Stimulated activated CD8-positive, alpha-beta memory T cell treated with anti-CD3 and anti-CD28 coated beads, Interleukin-7, amount 100 ng/mL, for 1 hour (primary cell): ENCODE results near the gene HSD11B1L.

ENCODE experiments used
- DNase-seq, 2 donors: peaks; one replicate each; pipeline ENCODE4 v3.0.0-alpha.2; 2020; ENCODE audit warnings: low read depth in 2 of 2

The HSD11B1L gene

GRCh38 chr19:5667751-5668271, 13.0 kb upstream of the HSD11B1L start:
- DNase-seq: no peak

DNA sequence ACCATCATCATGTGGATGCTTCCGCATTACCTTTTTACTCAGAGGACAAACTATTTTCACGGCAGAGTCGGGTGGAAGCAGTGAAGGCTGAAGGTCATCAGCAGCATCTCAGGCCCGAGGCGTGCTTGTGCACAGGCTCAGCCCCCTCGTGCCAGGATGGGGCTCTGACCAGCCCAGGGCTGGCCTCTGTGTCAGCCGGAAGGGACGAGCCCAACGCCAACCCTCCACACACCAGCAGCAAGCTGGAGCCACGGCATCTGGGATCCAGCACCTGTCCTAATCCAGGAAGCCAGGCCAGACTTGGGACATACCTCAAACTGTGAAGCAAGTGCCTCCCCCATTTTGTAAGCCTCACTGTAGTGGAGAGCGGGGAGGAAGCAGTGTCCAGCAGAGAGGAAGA, 11.6 kb upstream of the HSD11B1L start:
- no peak for DNase-seq

DNA sequence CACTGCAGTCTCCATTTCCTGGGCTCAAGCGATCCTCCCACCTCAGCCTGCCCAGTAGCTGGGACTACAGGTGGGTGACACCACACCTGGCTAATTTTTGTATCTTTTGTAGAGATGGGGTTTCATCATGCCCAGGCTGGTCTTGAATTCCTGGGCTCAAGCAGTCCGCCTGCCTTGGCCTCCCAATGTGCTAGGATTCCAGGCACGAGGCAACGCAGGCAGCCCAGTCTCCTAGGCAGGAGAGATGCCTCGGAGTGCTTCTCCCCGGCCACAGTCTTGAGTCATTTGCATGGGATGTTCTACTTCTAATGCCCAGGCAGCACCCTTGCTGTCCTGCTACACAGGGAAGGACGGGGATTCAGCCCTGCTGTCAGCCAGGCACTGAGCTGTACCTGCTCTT, 9.2 kb upstream of the HSD11B1L start:
- no peak for DNase-seq

GRCh38 chr19:5672708-5673459, 7.9 kb upstream of the HSD11B1L start:
- no peak for DNase-seq

GRCh38 chr19:5673752-5674151, 7.1 kb upstream of the HSD11B1L start:
- DNase-seq: no peak

DNA sequence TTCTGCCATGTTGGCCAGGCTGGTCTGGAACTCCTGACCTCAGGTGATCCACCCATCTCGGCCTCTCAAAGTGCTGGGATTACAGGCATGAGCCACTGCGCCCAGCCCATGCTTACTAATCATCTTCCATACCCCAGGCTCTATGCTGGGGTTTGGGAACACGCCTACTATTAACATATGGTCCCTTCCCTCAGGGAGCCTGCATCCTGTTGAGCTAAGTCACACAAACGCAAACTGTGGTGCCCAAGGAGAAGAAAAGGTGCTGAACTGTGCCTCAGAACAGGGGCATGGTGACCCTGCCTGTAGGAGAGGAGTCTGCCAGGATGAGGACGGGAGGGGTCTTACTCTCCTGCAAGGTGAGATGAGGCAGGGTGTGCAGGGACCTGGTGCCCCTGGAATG, 6.1 kb upstream of the HSD11B1L start:
- no peak for DNase-seq

- DNase-seq: no peak
Observed at GRCh38 chr19:5676105-5676771, 4.6 kb upstream of the HSD11B1L start.

GRCh38 chr19:5676772-5677105, 4.1 kb upstream of the HSD11B1L start:
- DNase-seq: no peak

DNA sequence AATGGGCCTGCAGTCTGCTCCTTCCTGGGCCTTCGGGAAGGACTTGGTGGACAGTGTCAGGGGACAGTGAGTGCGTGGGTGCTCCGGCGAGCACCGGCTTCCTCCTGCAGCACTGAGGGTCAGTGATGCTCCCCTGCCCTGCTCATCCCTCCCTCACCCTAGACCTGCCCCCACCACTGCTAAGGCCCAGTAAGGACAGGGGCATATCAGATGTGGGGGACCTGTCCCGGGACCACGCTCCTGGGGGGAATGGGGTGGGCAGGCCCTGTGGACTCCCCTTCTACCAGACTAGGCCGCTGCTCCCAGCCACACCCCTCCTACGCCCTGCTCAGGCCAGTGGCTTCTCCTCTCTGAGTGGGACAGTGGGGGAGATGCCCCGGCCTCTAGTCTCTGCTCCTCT, 3.7 kb upstream of the HSD11B1L start:
- DNase-seq: no peak

DNA sequence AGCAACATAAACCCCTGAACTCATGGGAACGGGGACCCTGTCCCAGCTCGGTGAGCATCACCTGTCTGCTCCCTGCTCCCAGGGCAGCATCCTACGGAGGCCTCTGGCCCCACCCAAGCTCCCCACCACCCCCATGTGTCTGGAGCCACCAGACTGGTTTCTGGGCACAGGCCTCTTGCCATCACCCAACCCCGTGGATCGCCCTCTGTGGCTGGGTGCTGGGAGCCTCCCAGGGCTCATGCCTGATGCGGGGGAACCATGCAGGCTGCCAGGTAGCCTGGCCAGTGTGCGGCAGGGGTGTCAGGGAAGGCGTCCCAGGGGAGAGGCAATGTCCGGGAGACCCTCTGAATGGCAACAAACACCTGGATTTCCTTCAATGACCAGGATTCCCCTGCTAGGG, 3.2 kb upstream of the HSD11B1L start:
- DNase-seq: no peak

GRCh38 chr19:5678071-5678718, 2.6 kb upstream of the HSD11B1L start:
- DNase-seq: no peak

- no peak for DNase-seq
Observed at GRCh38 chr19:5679289-5680083, 1.3 kb upstream of the HSD11B1L start.

- no peak for DNase-seq
Observed at GRCh38 chr19:5680084-5680436, 767 bp upstream of the HSD11B1L start.

GRCh38 chr19:5681391-5682106, 722 bp downstream of the HSD11B1L start:
- DNase-seq: no peak

- DNase-seq: no peak
Observed at GRCh38 chr19:5682107-5682482, 1.3 kb downstream of the HSD11B1L start.

DNA sequence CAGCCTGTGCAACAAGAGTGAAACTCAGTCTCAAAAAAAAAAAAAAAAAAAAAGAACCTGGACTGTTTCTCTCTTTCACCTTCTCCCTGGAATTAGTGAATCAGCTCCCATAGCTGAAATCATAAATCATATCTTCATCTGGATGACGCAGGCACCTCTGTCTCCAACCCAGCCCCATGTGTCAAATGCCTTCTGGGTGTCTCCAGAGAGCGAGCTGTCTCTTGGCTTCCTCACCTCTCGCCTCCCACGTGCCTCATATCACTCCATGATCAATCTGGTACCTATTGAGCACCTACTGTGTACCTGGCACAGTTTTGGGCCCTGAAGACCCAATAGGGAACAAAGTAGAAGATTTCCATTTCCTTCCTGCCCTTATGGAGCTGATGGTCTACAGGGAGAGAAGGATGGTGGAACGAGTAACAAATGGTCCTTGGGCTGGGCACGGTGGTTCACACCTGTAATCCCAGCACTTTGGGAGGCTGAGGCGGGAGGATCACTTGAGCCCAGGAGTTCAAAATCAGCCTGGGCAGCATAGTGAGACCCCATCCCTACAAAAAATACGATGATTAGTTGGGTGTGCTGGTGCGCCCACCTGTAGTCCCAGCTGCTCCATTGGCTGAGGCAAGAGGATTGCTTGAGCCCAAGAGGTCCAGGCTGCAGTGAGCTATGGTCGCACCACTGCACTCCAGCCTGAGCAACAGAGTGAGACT, 2.5 kb downstream of the HSD11B1L start:
- no peak for DNase-seq

DNA sequence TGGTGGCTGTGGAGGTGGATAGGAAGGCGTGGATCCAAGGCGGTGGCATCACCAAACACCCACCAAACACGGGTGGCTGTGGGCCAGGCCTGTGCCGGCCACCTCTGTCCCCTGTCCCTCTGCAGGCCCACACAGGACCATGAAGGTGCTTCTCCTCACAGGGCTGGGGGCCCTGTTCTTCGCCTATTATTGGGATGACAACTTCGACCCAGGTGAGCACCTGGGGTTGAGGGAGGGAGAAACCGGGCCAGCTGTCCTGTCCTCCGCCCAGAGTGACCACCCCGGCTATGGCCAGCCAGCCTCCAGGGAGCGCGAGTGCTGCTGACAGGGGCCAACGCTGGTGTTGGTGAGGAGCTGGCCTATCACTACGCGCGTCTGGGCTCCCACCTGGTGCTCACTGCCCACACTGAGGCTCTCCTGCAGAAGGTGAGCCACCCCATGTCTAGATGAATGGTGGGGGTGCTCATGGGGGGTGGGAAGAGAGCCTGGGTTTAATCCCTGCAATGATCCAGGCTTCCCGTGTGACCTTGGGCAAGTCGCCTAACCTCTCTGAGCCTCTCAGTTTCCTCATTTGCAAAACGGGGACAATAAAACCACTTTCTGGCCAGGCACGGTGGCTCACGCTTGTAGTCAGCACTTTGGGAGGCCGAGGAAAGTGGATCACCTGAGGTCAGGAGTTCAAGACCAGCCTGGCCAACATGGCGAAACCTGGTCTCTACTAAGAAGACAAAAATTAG, 4.0 kb downstream of the HSD11B1L start:
- DNase-seq: no peak

DNA sequence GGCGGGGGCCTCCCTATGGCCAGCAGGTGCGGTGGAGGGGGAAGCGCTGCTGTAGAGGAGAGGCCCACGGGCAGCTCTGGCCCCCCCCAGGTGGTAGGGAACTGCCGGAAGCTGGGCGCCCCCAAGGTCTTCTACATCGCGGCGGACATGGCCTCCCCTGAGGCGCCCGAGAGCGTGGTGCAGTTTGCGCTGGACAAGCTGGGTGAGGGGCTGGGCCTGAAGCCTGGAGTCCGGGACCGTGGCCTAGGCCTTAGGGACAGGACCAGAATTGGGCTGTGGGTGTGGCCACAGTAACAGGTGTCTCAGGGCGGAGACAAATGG, 5.5 kb downstream of the HSD11B1L start:
- DNase-seq: no peak

- DNase-seq: peak; percentile 92 to 95
Observed at GRCh38 chr19:5686647-5687359, 6.0 kb downstream of the HSD11B1L start.
